Left ventricle myocardium inferior (tissue), 1 donor: Measurements from ENCODE around the gene MMP24. TPM values are rescaled to one million over a fixed set of nuclear protein-coding genes. Genes with fewer than 3 reads are reported as not detected.
A peak's percentile ranks its signal among the peaks of the same experiment; 100 is the strongest.

Experiments
- DNase-seq: peaks from one replicate; pipeline ENCODE4 v3.0.0-alpha.2; 2020
- H3K27ac ChIP-seq: fragments of 200-600 bp; replicated peaks from 2 replicates; pipeline ENCODE4 v1.8.0; 2021
- H3K27me3 ChIP-seq: fragments of 200-600 bp; 2 replicates; pipeline ENCODE4 v1.8.0; 2021; ENCODE audit warnings: low read depth
- H3K36me3 ChIP-seq: fragments of 200-600 bp; 2 replicates; pipeline ENCODE4 v1.8.0; 2021
- H3K4me1 ChIP-seq: fragments of 200-600 bp; 2 replicates; pipeline ENCODE4 v1.8.0; 2021
- H3K4me3 ChIP-seq: fragments of 200-600 bp; 2 replicates; pipeline ENCODE4 v1.8.0; 2021; ENCODE audit warnings: mild to moderate bottlenecking, moderate library complexity
- H3K9me3 ChIP-seq: fragments of 200-600 bp; replicated peaks from 2 replicates; pipeline ENCODE4 v1.8.0; 2021
- intact Hi-C: fragments of 100-400 bp; cut with micrococcal nuclease; formaldehyde crosslinking; loops from one replicate; pipeline ENCODE4 v1.11.0; 2022
- total RNA-seq: library from RNA; stranded (reverse); fragmentation: NEBNext Ultra II Directional; extraction: Animal tissue kit (Norgen Biotek cat#: 25700); gene quantifications from one replicate; pipeline ENCODE4 v1.2.1, GENCODE V29; 2021
- TF ChIP-seq, protein P1 (sequence below): fragments of 200-600 bp; IDR thresholded peaks from 2 replicates; pipeline ENCODE4 v1.8.0; 2021; ENCODE audit warnings: antibody characterized with exemption, mild to moderate bottlenecking, borderline replicate concordance
- donor health status: DM: no; HTN: yes; CAD: no; lungs with severe emphysema.

MMP24 gene
- total RNA-seq, 1 donor from 2014 or later: 0.25 TPM

DNA sequence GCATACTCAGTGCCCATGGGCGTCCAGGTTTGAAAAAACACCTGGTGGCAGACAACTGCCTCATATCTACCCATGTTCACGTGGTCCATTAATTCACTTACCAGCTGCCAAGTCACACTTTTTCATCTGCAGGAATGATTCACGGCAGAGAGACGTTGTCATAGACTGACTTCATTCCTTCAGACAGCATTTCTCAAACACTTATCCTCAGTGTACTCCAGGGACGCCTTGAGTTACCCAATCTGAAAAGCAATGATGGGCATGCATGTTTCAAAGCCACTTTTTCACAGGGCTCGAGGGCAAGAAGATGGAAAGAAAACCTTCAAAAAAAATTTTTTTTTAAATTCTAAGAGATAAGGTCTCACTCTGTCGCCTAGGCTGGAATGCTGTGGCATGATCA, 45.4 kb downstream of the MMP24 start:
- intact Hi-C loops: no loop called here
- H3K9me3 ChIP-seq: no peaks in the 10 kb centered on the region
- no peaks in the 10 kb centered on the region for H3K27me3 ChIP-seq
- peaks cover 49% of the 10 kb centered on the region for H3K36me3 ChIP-seq
- H3K27ac ChIP-seq: no peak overlapping the region
- TF ChIP-seq, protein P1, sequence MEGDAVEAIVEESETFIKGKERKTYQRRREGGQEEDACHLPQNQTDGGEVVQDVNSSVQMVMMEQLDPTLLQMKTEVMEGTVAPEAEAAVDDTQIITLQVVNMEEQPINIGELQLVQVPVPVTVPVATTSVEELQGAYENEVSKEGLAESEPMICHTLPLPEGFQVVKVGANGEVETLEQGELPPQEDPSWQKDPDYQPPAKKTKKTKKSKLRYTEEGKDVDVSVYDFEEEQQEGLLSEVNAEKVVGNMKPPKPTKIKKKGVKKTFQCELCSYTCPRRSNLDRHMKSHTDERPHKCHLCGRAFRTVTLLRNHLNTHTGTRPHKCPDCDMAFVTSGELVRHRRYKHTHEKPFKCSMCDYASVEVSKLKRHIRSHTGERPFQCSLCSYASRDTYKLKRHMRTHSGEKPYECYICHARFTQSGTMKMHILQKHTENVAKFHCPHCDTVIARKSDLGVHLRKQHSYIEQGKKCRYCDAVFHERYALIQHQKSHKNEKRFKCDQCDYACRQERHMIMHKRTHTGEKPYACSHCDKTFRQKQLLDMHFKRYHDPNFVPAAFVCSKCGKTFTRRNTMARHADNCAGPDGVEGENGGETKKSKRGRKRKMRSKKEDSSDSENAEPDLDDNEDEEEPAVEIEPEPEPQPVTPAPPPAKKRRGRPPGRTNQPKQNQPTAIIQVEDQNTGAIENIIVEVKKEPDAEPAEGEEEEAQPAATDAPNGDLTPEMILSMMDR: no peak
- DNase-seq: no peak
- H3K4me3 ChIP-seq: no peak overlapping the region
- H3K4me1 ChIP-seq: peaks cover 24% of the 10 kb centered on the region

DNA sequence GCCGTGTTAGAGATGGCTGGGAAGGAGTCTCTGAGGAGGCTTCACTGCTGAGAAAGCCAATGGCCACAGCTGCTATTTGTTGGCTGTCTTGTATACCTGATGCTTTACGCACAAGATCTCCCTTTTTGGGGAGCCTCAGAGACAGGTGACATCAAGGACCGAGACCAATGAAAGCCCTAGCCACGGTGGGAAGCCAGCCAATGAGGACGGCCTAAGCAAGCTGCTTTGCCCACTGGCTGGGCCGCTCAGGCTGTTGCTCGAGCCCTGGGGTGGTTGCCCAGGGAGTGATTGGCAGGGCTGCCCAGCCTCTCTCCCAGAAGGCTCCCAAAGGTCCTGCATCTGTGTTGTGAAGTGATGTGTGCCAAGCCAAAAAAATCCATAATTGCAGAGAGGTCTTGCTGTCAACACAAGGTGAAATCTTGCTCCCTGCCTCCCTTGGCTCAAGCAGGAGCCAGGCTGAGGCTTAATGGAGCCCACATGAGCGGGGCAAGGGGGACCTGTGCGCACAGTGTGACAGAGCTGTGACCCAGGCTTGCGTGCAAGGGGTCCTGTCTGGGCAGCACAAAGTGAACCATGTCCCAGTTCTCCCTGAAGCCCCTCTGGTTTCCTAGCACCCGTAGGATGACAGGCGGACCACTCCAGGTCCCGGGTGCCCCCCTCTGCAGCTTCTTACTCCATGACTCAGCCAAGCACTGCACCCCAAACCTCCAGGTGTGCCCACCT, 47.1 kb downstream of the MMP24 start:
- Histone ChIP-seq H3K4me3 (no peak overlapping the region), H3K36me3 (peaks cover 35% of the 10 kb centered on the region), H3K9me3 (no peaks in the 10 kb centered on the region), H3K27ac (no peak overlapping the region), H3K27me3 (no peaks in the 10 kb centered on the region), H3K4me1 (peaks cover 38% of the 10 kb centered on the region)
- TF ChIP-seq, protein P1: no peak
- DNase-seq: no peak
- intact Hi-C loops: no loop called here

DNA sequence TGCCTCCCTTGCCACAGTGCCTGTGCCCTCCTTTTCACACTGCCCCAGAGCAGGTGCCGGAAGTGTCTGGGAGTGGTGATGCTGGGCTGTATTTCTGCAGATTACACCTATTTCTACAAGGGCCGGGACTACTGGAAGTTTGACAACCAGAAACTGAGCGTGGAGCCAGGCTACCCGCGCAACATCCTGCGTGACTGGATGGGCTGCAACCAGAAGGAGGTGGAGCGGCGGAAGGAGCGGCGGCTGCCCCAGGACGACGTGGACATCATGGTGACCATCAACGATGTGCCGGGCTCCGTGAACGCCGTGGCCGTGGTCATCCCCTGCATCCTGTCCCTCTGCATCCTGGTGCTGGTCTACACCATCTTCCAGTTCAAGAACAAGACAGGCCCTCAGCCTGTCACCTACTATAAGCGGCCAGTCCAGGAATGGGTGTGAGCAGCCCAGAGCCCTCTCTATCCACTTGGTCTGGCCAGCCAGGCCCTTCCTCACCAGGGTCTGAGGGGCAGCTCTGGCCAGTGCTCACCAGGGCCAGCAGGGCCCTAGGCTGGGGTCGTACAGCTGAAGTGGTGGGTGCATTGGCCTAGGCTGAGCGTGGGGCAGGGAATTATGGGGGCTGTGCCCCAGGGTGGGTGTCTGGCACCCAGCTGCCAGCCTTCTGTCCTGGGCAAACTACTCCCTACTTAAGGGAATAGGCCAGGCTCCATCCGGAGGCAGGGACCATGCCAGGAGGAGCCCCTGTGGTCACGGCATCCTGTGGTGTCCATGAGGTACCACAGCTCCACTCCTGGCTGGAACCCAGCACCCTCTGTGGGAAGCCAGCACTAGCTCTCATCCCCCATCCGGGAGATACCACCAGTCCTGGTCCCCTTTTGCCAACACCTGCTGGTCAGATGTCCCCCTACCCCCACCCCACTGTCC, 47.9 kb downstream of the MMP24 start:
- Histone ChIP-seq H3K4me3 (no peak overlapping the region), H3K9me3 (no peaks in the 10 kb centered on the region), H3K36me3 (peaks cover 42% of the 10 kb centered on the region), H3K4me1 (peaks cover 34% of the 10 kb centered on the region), H3K27me3 (no peaks in the 10 kb centered on the region), H3K27ac (no peak overlapping the region)
- intact Hi-C loops: no loop called here
- no peak for DNase-seq
- TF ChIP-seq, protein P1: no peak

DNA sequence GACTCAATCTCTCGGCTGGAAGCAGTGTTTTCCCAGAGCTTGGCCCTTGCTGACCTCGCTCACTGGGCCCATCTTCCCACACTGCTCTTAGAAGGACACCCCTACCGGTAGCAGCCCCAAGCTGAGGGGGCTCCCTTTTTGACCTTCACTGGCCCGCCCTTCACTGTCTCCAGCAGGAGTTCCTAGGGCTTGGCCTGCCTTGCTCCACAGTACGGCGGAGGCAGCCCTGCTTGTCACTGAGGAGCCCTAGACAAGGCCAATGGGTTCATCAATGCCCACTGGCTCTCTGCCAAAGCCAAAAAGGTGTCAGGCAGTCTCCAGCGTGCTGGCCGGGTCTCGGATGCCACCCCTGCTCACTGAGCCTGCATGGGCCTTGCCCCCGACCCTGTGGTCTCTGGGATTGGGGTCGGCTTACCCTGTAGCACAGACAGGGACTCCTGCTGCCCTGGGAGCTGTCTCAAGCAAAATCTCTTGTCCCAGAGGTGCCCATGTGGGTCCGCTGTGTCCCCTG, 49.3 kb downstream of the MMP24 start:
- Histone ChIP-seq H3K27me3 (no peaks in the 10 kb centered on the region), H3K27ac (no peak overlapping the region), H3K4me1 (peaks cover 34% of the 10 kb centered on the region), H3K36me3 (peaks cover 42% of the 10 kb centered on the region), H3K9me3 (no peaks in the 10 kb centered on the region), H3K4me3 (peak overlapping the region; percentile 93)
- intact Hi-C loops: no loop called here
- TF ChIP-seq, protein P1: no peak
- no peak for DNase-seq

DNA sequence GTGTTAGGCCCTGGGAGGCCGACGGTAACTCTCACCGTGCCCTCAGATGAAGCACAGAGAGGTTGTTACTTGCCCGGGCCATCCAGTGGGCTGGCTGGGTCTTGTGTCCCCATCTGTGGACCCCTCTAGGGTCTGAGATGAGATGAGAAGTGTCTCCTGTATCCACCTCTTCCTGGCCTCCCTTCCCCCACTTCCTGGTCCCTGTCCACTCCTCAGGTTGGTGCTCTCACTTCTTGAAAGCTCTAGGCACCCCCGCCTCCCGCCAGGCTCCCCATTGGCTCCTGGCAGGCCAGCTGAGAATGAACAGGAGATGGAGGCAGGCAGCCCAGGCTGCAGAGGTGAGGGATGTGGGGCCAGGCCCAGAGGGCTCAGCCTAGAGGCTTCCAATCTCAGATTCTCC, 49.9 kb downstream of the MMP24 start:
- H3K4me1 ChIP-seq: peaks cover 34% of the 10 kb centered on the region
- peak overlapping the region; percentile 93 for H3K4me3 ChIP-seq
- peak overlapping the region; percentile 99 for H3K27ac ChIP-seq
- TF ChIP-seq, protein P1: no peak
- no peaks in the 10 kb centered on the region for H3K9me3 ChIP-seq
- no peak for DNase-seq
- intact Hi-C loops: no loop called here
- H3K27me3 ChIP-seq: no peaks in the 10 kb centered on the region
- peaks cover 39% of the 10 kb centered on the region for H3K36me3 ChIP-seq
